GM23338 (cell line): Measurements from ENCODE around the gene WFDC10B. TPM values are rescaled to one million over a fixed set of nuclear protein-coding genes. Genes with fewer than 3 reads are reported as not detected.

Experiments
- ATAC-seq: fragments of 200-7000 bp; cut with Tn5 transposase; 3 replicates; pipeline ENCODE4 v1.9.1; 2020
- DNase-seq: peaks from one replicate; pipeline ENCODE4 v3.0.0-alpha.2; 2015; ENCODE audit warnings: low spot score
- H2AFZ ChIP-seq: fragments of 200-600 bp; sonication (generic); 2 replicates; pipeline ENCODE4 v1.8.0; 2016; ENCODE audit warnings: antibody characterized with exemption, mild to moderate bottlenecking, moderate library complexity
- H3F3A ChIP-seq: fragments of 200-600 bp; sonication (generic); replicated peaks from 2 replicates; pipeline ENCODE4 v1.8.0; 2017; ENCODE audit warnings: antibody characterized with exemption, mixed run types, low read depth
- H3K27ac ChIP-seq: fragments of 200-600 bp; sonication (generic); 2 replicates; pipeline ENCODE4 v1.6.1; 2016; ENCODE audit warnings: low read depth
- H3K27me3 ChIP-seq: fragments of 200-600 bp; sonication (generic); 2 replicates; pipeline ENCODE4 v1.8.0; 2016; ENCODE audit warnings: mild to moderate bottlenecking, mixed run types, moderate library complexity; ENCODE audit not compliant: insufficient read depth
- H3K36me3 ChIP-seq: fragments of 200-600 bp; sonication (generic); 2 replicates; pipeline ENCODE4 v1.8.0; 2016; ENCODE audit warnings: mild to moderate bottlenecking; ENCODE audit not compliant: insufficient read depth
- H3K4me1 ChIP-seq: fragments of 200-600 bp; sonication (generic); 2 replicates; pipeline ENCODE4 v1.8.0; 2016; ENCODE audit warnings: mild to moderate bottlenecking, moderate library complexity; ENCODE audit not compliant: insufficient read depth
- H3K4me2 ChIP-seq: fragments of 200-600 bp; sonication (generic); 2 replicates; pipeline ENCODE4 v1.7.1; 2017; ENCODE audit warnings: mixed run types
- H3K4me3 ChIP-seq: fragments of 200-600 bp; sonication (generic); 2 replicates; pipeline ENCODE4 v1.6.1; 2016; ENCODE audit warnings: mixed run types
- H3K79me2 ChIP-seq: fragments of 200-600 bp; sonication (generic); replicated peaks from 2 replicates; pipeline ENCODE4 v1.8.0; 2017; ENCODE audit warnings: mild to moderate bottlenecking; ENCODE audit not compliant: insufficient read depth
- H3K9me2 ChIP-seq: fragments of 200-600 bp; sonication (generic); 2 replicates; pipeline ENCODE4 v1.8.0; 2017; ENCODE audit not compliant: insufficient read depth
- H4K20me1 ChIP-seq: fragments of 200-600 bp; sonication (generic); replicated peaks from 2 replicates; pipeline ENCODE4 v1.8.0; 2017; ENCODE audit warnings: mild to moderate bottlenecking; ENCODE audit not compliant: insufficient read depth
- H3K27ac Mint-ChIP-seq: 2 replicates; pipeline ENCODE4 v1.8.0; 2020; ENCODE audit warnings: inconsistent platforms, mild to moderate bottlenecking, moderate library complexity, mixed read lengths
- H3K27me3 Mint-ChIP-seq: 3 replicates; pipeline ENCODE4 v1.8.0; 2022; ENCODE audit warnings: low read depth, mild to moderate bottlenecking, moderate library complexity, mixed read lengths, inconsistent platforms; ENCODE audit not compliant: insufficient read depth, poor library complexity
- H3K36me3 Mint-ChIP-seq: 3 replicates; pipeline ENCODE4 v1.8.0; 2021; ENCODE audit warnings: low read depth, mild to moderate bottlenecking, inconsistent platforms, moderate library complexity, mixed read lengths
- H3K4me1 Mint-ChIP-seq: 3 replicates; pipeline ENCODE4 v1.8.0; 2020; ENCODE audit warnings: mild to moderate bottlenecking, inconsistent platforms, mixed read lengths
- H3K4me3 Mint-ChIP-seq: 3 replicates; pipeline ENCODE4 v1.8.0; 2021; ENCODE audit warnings: moderate library complexity, mild to moderate bottlenecking, inconsistent platforms, mixed read lengths
- H3K9me3 Mint-ChIP-seq: 3 replicates; pipeline ENCODE4 v1.8.0; 2020; ENCODE audit warnings: moderate library complexity, mild to moderate bottlenecking, inconsistent platforms, mixed read lengths
- CREB1 ChIP-seq: fragments of 250-450 bp; sonication (Bioruptor Pico); IDR thresholded peaks from 2 replicates; pipeline ENCODE4 v1.5.0; 2020; ENCODE audit warnings: low read depth, mild to moderate bottlenecking, moderate library complexity
- EZH2phosphoT487 ChIP-seq: fragments of 200-600 bp; sonication (generic); IDR thresholded peaks from one replicate; pipeline ENCODE4 v1.8.1; 2018; ENCODE audit warnings: antibody characterized with exemption; ENCODE audit not compliant: unreplicated experiment
- ZNF114 ChIP-seq: fragments of 250-450 bp; sonication (Bioruptor Pico); IDR thresholded peaks from 2 replicates; pipeline ENCODE4 v1.5.0; 2020; ENCODE audit warnings: mild to moderate bottlenecking, moderate library complexity
- polyA plus RNA-seq: library from polyadenylated mRNA; unstranded; fragments of >200 nt; fragmentation: Nextera tagmentation; extraction: Ambion mirVana; gene quantifications from 2 replicates; pipeline ENCODE4 v1.2.1, GENCODE V29; 2016
- total RNA-seq: library from RNA; depleted of rRNA; stranded (reverse); fragments of >200 nt; shearing (Covaris generic); gene quantifications from 2 replicates; pipeline ENCODE4 v1.2.3, GENCODE V29; 2014
- TF ChIP-seq, protein P1 (sequence below): fragments of 250-450 bp; sonication (Bioruptor Pico); IDR thresholded peaks from 2 replicates; pipeline ENCODE4 v1.5.0; 2020; ENCODE audit warnings: mild to moderate bottlenecking, moderate library complexity
- TF ChIP-seq, protein P2 (sequence below), 2 experiments: fragments of 200-600 bp in 1 of 2; sonication (generic) in 1 of 2; conservative IDR thresholded peaks; 2 replicates each; pipeline versions ENCODE4 v1.5.1 to v1.6.1; 2016 to 2017; ENCODE audit warnings: antibody characterized with exemption in 2 of 2, low read depth in 2 of 2, mild to moderate bottlenecking in 2 of 2, moderate library complexity in 1 of 2

WFDC10B gene
- total and polyA plus RNA-seq, 2 experiments from 2014 or later = 1.0 TPM; not detected in 1

DNA sequence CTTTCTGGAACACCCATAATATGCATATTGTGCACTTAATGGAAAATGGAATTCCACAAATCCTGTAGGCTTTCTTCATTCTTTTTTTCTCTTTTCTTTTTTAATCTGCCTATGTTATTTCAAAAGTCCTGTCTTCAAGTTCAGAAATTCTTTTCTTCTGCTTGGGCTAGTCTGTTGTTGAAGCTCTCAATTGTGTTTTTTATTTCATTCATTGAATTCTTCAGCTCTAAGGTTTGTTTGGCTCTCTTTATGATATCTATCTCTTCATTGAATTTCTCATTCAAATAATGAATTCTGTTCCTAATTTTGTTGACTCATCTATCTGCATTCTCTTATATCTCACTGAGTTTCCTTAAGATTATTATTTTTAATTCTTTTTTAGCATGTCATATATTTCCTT is 27.4 kb upstream of the WFDC10B start (continued):
- TF ChIP-seq, protein P1, sequence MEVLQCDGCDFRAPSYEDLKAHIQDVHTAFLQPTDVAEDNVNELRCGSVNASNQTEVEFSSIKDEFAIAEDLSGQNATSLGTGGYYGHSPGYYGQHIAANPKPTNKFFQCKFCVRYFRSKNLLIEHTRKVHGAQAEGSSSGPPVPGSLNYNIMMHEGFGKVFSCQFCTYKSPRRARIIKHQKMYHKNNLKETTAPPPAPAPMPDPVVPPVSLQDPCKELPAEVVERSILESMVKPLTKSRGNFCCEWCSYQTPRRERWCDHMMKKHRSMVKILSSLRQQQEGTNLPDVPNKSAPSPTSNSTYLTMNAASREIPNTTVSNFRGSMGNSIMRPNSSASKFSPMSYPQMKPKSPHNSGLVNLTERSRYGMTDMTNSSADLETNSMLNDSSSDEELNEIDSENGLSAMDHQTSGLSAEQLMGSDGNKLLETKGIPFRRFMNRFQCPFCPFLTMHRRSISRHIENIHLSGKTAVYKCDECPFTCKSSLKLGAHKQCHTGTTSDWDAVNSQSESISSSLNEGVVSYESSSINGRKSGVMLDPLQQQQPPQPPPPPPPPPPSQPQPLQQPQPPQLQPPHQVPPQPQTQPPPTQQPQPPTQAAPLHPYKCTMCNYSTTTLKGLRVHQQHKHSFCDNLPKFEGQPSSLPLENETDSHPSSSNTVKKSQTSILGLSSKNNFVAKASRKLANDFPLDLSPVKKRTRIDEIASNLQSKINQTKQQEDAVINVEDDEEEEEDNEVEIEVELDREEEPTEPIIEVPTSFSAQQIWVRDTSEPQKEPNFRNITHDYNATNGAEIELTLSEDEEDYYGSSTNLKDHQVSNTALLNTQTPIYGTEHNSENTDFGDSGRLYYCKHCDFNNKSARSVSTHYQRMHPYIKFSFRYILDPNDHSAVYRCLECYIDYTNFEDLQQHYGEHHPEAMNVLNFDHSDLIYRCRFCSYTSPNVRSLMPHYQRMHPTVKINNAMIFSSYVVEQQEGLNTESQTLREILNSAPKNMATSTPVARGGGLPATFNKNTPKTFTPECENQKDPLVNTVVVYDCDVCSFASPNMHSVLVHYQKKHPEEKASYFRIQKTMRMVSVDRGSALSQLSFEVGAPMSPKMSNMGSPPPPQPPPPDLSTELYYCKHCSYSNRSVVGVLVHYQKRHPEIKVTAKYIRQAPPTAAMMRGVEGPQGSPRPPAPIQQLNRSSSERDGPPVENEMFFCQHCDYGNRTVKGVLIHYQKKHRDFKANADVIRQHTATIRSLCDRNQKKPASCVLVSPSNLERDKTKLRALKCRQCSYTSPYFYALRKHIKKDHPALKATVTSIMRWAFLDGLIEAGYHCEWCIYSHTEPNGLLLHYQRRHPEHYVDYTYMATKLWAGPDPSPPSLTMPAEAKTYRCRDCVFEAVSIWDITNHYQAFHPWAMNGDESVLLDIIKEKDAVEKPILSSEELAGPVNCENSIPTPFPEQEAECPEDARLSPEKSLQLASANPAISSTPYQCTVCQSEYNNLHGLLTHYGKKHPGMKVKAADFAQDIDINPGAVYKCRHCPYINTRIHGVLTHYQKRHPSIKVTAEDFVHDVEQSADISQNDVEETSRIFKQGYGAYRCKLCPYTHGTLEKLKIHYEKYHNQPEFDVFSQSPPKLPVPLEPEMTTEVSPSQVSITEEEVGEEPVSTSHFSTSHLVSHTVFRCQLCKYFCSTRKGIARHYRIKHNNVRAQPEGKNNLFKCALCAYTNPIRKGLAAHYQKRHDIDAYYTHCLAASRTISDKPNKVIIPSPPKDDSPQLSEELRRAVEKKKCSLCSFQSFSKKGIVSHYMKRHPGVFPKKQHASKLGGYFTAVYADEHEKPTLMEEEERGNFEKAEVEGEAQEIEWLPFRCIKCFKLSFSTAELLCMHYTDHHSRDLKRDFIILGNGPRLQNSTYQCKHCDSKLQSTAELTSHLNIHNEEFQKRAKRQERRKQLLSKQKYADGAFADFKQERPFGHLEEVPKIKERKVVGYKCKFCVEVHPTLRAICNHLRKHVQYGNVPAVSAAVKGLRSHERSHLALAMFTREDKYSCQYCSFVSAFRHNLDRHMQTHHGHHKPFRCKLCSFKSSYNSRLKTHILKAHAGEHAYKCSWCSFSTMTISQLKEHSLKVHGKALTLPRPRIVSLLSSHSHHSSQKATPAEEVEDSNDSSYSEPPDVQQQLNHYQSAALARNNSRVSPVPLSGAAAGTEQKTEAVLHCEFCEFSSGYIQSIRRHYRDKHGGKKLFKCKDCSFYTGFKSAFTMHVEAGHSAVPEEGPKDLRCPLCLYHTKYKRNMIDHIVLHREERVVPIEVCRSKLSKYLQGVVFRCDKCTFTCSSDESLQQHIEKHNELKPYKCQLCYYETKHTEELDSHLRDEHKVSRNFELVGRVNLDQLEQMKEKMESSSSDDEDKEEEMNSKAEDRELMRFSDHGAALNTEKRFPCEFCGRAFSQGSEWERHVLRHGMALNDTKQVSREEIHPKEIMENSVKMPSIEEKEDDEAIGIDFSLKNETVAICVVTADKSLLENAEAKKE (CRISPR knock-in tag) = no peak
- TF ChIP-seq EZH2phosphoT487 (no peak), CREB1 (CRISPR knock-in tag) (no peak), ZNF114 (CRISPR knock-in tag) (no peak)
- TF ChIP-seq, protein P2, sequence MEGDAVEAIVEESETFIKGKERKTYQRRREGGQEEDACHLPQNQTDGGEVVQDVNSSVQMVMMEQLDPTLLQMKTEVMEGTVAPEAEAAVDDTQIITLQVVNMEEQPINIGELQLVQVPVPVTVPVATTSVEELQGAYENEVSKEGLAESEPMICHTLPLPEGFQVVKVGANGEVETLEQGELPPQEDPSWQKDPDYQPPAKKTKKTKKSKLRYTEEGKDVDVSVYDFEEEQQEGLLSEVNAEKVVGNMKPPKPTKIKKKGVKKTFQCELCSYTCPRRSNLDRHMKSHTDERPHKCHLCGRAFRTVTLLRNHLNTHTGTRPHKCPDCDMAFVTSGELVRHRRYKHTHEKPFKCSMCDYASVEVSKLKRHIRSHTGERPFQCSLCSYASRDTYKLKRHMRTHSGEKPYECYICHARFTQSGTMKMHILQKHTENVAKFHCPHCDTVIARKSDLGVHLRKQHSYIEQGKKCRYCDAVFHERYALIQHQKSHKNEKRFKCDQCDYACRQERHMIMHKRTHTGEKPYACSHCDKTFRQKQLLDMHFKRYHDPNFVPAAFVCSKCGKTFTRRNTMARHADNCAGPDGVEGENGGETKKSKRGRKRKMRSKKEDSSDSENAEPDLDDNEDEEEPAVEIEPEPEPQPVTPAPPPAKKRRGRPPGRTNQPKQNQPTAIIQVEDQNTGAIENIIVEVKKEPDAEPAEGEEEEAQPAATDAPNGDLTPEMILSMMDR (conservative IDR thresholded peaks at IDR 0.05; ENCODE audit: low read depth in 2 of 2) = no peak

DNA sequence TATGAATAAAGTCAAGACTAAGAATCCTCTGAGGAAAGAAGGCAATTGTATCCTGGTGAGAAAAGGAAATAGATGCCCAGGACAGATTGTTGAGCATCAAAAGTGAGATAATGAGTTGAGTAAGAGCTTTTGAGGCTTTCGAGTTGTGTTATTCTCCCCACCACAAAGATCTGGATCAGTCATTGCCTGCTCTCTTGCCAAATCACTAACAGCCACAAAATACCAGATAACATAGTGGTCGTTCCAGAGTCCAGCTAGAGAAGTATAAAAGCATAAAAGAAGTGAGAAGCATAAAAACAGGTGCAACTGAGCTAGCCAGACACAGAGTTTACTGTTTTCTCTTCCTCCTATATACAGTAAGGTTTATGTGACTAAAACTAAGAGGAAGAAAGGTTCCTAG is 22.2 kb upstream of the WFDC10B start:
- TF ChIP-seq, protein P2 (conservative IDR thresholded peaks at IDR 0.05; ENCODE audit: low read depth in 2 of 2) = no peak
- H3K9me2 ChIP-seq = peaks cover 2% of the 10 kb centered on the region; the same call in 1 of the 2 replicates
- ATAC-seq (no peak), DNase-seq (no peak)
- Mint-ChIP-seq H3K27me3 (no peaks in the 10 kb centered on the region), H3K4me1 (no peaks in the 10 kb centered on the region; the same call in 2 of the 3 replicates), H3K4me3 (no peak overlapping the region), H3K9me3 (peaks cover 20% of the 10 kb centered on the region), H3K27ac (no peak overlapping the region), H3K36me3 (peaks cover 11% of the 10 kb centered on the region; the same call in 2 of the 3 replicates)
- no peaks in the 10 kb centered on the region for H3F3A ChIP-seq
- no peaks in the 10 kb centered on the region for H3K27me3 ChIP-seq
- H3K4me3 ChIP-seq = no peak overlapping the region
- 0 out of 2 replicates have a peak overlapping the region, but pooled peaks have one; percentile 2 for H2AFZ ChIP-seq
- H3K27ac ChIP-seq = no peak overlapping the region
- no peaks in the 10 kb centered on the region for H3K4me1 ChIP-seq
- no peaks in the 10 kb centered on the region for H4K20me1 ChIP-seq
- no peaks in the 10 kb centered on the region for H3K79me2 ChIP-seq
- H3K4me2 ChIP-seq = no peak overlapping the region
- no peaks in the 10 kb centered on the region; the same call in 1 of the 2 replicates for H3K36me3 ChIP-seq
